Neural cell (in vitro differentiated cells): Measurements from ENCODE around the gene EML6. TPM values are rescaled to one million over a fixed set of nuclear protein-coding genes. Genes with fewer than 3 reads are reported as not detected.

Source experiments
- H2AFZ ChIP-seq: fragments of 200-600, 300-800 bp; sonication (generic), shearing (Covaris generic); 2 replicates; pipeline ENCODE4 v1.6.0; 2014; ENCODE audit warnings: low read depth, mild to moderate bottlenecking, antibody characterized with exemption, low read length, moderate library complexity
- H3F3A ChIP-seq: fragments of 200-600 bp; shearing (Covaris generic); 2 replicates; pipeline ENCODE4 v1.6.1; 2016; ENCODE audit warnings: mild to moderate bottlenecking, moderate library complexity, mixed read lengths, antibody characterized with exemption, low read length; ENCODE audit not compliant: insufficient read depth, poor library complexity, severe bottlenecking
- H3K27ac ChIP-seq: fragments of 200-600, 300-800 bp; sonication (generic), shearing (Covaris generic); 2 replicates; pipeline ENCODE4 v1.5.1; 2014; ENCODE audit warnings: mild to moderate bottlenecking, low read length, moderate library complexity
- H3K27me3 ChIP-seq: fragments of 300-800, 200-600 bp; sonication (generic), shearing (Covaris generic); 2 replicates; pipeline ENCODE4 v1.6.0; 2014; ENCODE audit warnings: mild to moderate bottlenecking, low read depth, low read length, moderate library complexity; ENCODE audit not compliant: insufficient read depth
- H3K36me3 ChIP-seq: fragments of 300-800, 200-600 bp; sonication (generic), shearing (Covaris generic); 2 replicates; pipeline ENCODE4 v1.5.1; 2014; ENCODE audit warnings: mild to moderate bottlenecking, antibody characterized with exemption, low read length, moderate library complexity; ENCODE audit not compliant: insufficient read depth
- H3K4me2 ChIP-seq: fragments of 300-800, 200-600 bp; sonication (generic), shearing (Covaris generic); 2 replicates; pipeline ENCODE4 v1.6.0; 2014; ENCODE audit warnings: mild to moderate bottlenecking, low read length
- H3K4me3 ChIP-seq: fragments of 300-800, 200-600 bp; sonication (generic), shearing (Covaris generic); 2 replicates; pipeline ENCODE4 v1.5.1; 2014; ENCODE audit warnings: mild to moderate bottlenecking, low read length, moderate library complexity
- H3K79me2 ChIP-seq: fragments of 200-600 bp; shearing (Covaris generic); replicated peaks from 2 replicates; pipeline ENCODE4 v1.6.0; 2014; ENCODE audit warnings: mild to moderate bottlenecking, low read length, moderate library complexity; ENCODE audit not compliant: insufficient read depth
- H3K9ac ChIP-seq: fragments of 300-800, 200-600 bp; sonication (generic), shearing (Covaris generic); 2 replicates; pipeline ENCODE4 v1.6.1; 2016; ENCODE audit warnings: mild to moderate bottlenecking, low read length, mixed read lengths
- H3K9me2 ChIP-seq: fragments of 200-600 bp; shearing (Covaris generic); 2 replicates; pipeline ENCODE4 v1.6.1; 2016; ENCODE audit warnings: mild to moderate bottlenecking, low read length, mixed read lengths; ENCODE audit not compliant: insufficient read depth
- H3K9me3 ChIP-seq: fragments of 200-600, 300-800 bp; sonication (generic), shearing (Covaris generic); 2 replicates; pipeline ENCODE4 v1.6.1; 2016; ENCODE audit warnings: mild to moderate bottlenecking, mixed run types, low read length, moderate library complexity, mixed read lengths
- H4K20me1 ChIP-seq: fragments of 200-600 bp; shearing (Covaris generic); 2 replicates; pipeline ENCODE4 v1.6.1; 2016; ENCODE audit warnings: mild to moderate bottlenecking, mixed run types; ENCODE audit not compliant: insufficient read depth
- CTCF ChIP-seq: fragments of 450-650 bp; IDR thresholded peaks from 2 replicates; pipeline ENCODE4 v1.5.1; 2014; ENCODE audit warnings: antibody characterized with exemption, mild to moderate bottlenecking, moderate library complexity; ENCODE audit not compliant: poor library complexity, severe bottlenecking
- EP300 ChIP-seq: fragments of 450-650 bp; conservative IDR thresholded peaks from 2 replicates; pipeline ENCODE4 v1.6.1; 2014; ENCODE audit warnings: antibody characterized with exemption, mild to moderate bottlenecking, moderate library complexity; ENCODE audit not compliant: poor library complexity, severe bottlenecking
- EZH2 ChIP-seq: fragments of 200-600, 300-800 bp; shearing (Covaris generic), sonication (generic); IDR thresholded peaks from 2 replicates; pipeline ENCODE4 v1.6.1; 2014; ENCODE audit warnings: antibody characterized with exemption, low read length, borderline replicate concordance, mild to moderate bottlenecking; ENCODE audit not compliant: insufficient read depth, poor library complexity, severe bottlenecking
- MXI1 ChIP-seq: fragments of 450-650 bp; conservative IDR thresholded peaks from 2 replicates; pipeline ENCODE4 v1.6.1; 2014; ENCODE audit warnings: antibody characterized with exemption, mild to moderate bottlenecking; ENCODE audit not compliant: poor library complexity, severe bottlenecking
- POLR2AphosphoS5 ChIP-seq: IDR thresholded peaks from 2 replicates; pipeline ENCODE4 v1.6.1; 2012
- RAD21 ChIP-seq: fragments of 450-650 bp; conservative IDR thresholded peaks from 2 replicates; pipeline ENCODE4 v1.6.1; 2014; ENCODE audit warnings: antibody characterized with exemption, mild to moderate bottlenecking, moderate library complexity
- REST ChIP-seq: IDR thresholded peaks from 2 replicates; pipeline ENCODE4 v1.6.1; 2012; ENCODE audit warnings: borderline replicate concordance
- SMC3 ChIP-seq: fragments of 450-650 bp; conservative IDR thresholded peaks from 2 replicates; pipeline ENCODE4 v1.6.1; 2014; ENCODE audit warnings: antibody characterized with exemption, mild to moderate bottlenecking, moderate library complexity; ENCODE audit not compliant: poor library complexity
- TAF1 ChIP-seq: IDR thresholded peaks from 2 replicates; pipeline ENCODE4 v1.6.1; 2012; ENCODE audit warnings: low read depth
- polyA plus RNA-seq: library from polyadenylated mRNA; depleted of rRNA; stranded (reverse); fragments of >200 nt; gene quantifications from 2 replicates; pipeline ENCODE4 v1.2.3, GENCODE V29; 2014
- small RNA-seq, 3 experiments: library from RNA; depleted of rRNA; stranded (forward); fragments of <200 nt; gene quantifications; one replicate each; pipeline ENCODE3, GENCODE V24; 2012

EML6 gene
- polyA plus RNA-seq, 1 donor from 2014 or later = 13.4 TPM

DNA sequence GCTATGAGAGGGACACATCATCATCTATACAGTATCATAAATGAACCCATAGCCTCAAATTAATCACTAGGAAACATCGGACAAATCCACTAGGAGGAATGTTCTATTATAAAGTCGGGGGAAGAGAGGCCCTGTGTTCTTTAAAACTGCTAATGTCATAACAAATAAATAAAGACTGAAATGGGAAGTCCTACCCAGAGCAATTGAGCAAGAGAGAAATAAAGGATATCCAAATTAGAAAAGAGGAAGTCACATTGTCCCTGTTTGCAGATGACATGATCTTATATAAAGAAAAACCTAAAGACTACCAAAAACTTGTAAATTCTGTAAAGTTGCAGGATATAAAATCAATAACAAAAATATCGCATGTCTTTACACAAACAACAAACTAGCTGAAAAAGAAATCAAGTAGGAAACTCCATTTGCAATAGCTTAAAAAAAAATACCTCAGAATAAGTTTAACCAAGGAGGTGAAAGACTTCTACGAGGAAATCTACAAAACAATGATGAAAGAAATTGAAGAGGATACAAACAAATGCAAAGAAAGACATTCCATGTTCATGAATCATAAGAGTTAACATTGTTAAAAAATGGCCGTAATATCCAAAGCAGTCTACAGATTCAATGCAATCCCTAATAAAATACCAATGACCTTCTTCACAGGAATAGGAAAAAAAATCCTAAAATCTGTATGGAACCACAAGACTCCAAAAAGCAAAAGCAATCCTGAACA, 296.2 kb downstream of the EML6 start:
- H3F3A ChIP-seq = peaks cover 4% of the 10 kb centered on the region
- no peak overlapping the region for H3K4me3 ChIP-seq
- TF ChIP-seq EP300 (no peak), POLR2AphosphoS5 (no peak), CTCF (no peak), TAF1 (no peak), MXI1 (no peak), RAD21 (no peak), REST (no peak), EZH2 (no peak), SMC3 (no peak)

More for the DNA sequence above, 296.2 kb downstream of the EML6 start:
- Histone ChIP-seq H3K9me3 (no peaks in the 10 kb centered on the region), H4K20me1 (peaks cover 24% of the 10 kb centered on the region), H3K9me2 (no peaks in the 10 kb centered on the region), H3K4me2 (no peak overlapping the region), H3K79me2 (peaks cover 98% of the 10 kb centered on the region), H2AFZ (no peak overlapping the region), H3K36me3 (peaks cover 23% of the 10 kb centered on the region), H3K9ac (no peak overlapping the region), H3K27ac (no peak overlapping the region), H3K27me3 (no peaks in the 10 kb centered on the region)

Small RNA genes within 50 kb of the gene (small RNA-seq; reads per million reads assigned to genes)
- gene RNU6-433P = 0 reads per million in 3 experiments
- gene RNU7-81P = 0 reads per million in 3 experiments
